Heart left ventricle (tissue), 13 donors: ENCODE measurements around the gene MASTL.

ENCODE experiments used
- POLR2A ChIP-seq, 2 donors: fragments of 450-650 bp; IDR thresholded peaks; one replicate each; pipeline ENCODE4 v1.6.1; 2017; ENCODE audit warnings: antibody characterized with exemption in 2 of 2, mild to moderate bottlenecking in 2 of 2, moderate library complexity in 2 of 2
- TF ChIP-seq, protein P1 (sequence below), 12 donors: fragments of 200-600 bp; sonication (generic) in 4 of 12; IDR thresholded peaks; one replicate each; pipeline versions ENCODE4 v1.5.0 to v1.8.0; 2018 to 2022; ENCODE audit warnings: antibody characterized with exemption in 12 of 12, mild to moderate bottlenecking in 5 of 12
- donor health status: ischemic (EF 13 %, LVEDD 7.1; RV severe dilation, severe dysfunction).
- donor health status: DM: no; HTN: yes; CAD: no.
- donor health status: DM: no; HTN: no; CAD: no.
- donor health status: ischemic (EF 25% LVEDD 6.9; RV normal size, moderate dysfunction).
- donor health status: ischemic (EF 25% LVEDD 5.7; RV mildly dilated, moderate dysfunction).
- donor health status: ischemic (EF 35%, LVEDD 5.7; RV mildly dilated, moderate dysfunction).
- donor health status: nonischemic (EF 11% LVEDD 7.7; RV severe dilation, severe dysfunction).
- donor health status: DM: yes; HTN: yes; CAD: no.
- donor health status: PGD.
- donor health status: ischemic (EF 29% LVEDD 5.4; RV normal size, mild dysfunction).
- donor health status: nonischemic (EF 23%, LVEDD 6.1; RV moderate dilation, normal function).

DNA sequence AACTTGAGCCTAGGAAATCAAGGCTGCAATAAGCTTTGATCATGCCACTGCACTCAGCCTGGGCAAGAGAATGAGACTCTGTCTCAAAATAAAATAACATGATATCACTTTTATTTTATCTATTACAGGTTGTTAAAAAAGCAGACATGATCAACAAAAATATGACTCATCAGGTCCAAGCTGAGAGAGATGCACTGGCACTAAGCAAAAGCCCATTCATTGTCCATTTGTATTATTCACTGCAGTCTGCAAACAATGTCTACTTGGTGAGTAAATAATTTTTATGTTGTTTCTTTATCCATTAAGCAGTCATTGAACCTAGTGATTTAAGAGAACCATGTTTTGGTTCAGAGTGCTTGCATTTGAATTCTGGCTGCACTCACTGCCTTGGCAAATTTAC is 3.3 kb downstream of the MASTL start:
- TF ChIP-seq, protein P1, sequence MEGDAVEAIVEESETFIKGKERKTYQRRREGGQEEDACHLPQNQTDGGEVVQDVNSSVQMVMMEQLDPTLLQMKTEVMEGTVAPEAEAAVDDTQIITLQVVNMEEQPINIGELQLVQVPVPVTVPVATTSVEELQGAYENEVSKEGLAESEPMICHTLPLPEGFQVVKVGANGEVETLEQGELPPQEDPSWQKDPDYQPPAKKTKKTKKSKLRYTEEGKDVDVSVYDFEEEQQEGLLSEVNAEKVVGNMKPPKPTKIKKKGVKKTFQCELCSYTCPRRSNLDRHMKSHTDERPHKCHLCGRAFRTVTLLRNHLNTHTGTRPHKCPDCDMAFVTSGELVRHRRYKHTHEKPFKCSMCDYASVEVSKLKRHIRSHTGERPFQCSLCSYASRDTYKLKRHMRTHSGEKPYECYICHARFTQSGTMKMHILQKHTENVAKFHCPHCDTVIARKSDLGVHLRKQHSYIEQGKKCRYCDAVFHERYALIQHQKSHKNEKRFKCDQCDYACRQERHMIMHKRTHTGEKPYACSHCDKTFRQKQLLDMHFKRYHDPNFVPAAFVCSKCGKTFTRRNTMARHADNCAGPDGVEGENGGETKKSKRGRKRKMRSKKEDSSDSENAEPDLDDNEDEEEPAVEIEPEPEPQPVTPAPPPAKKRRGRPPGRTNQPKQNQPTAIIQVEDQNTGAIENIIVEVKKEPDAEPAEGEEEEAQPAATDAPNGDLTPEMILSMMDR (IDR thresholded peaks at IDR 0.05): no peak
- no peak for TF ChIP-seq POLR2A (IDR thresholded peaks at IDR 0.05)
